Brain microvascular endothelial cell (primary cell): ENCODE measurements around the gene KDM7A.

Experiments used
- DNase-seq: peaks from one replicate; pipeline ENCODE4 v3.0.0-alpha.2; 2020
- H3K27ac ChIP-seq: fragments of 250-450 bp; sonication (Bioruptor Pico); 2 replicates; pipeline ENCODE4 v1.5.1; 2020; ENCODE audit warnings: mild to moderate bottlenecking, moderate library complexity
- H3K27me3 ChIP-seq: fragments of 250-450 bp; sonication (Bioruptor Pico); replicated peaks from 2 replicates; pipeline ENCODE4 v1.5.1; 2020; ENCODE audit warnings: mild to moderate bottlenecking
- H3K36me3 ChIP-seq: fragments of 250-450 bp; sonication (Bioruptor Pico); replicated peaks from 2 replicates; pipeline ENCODE4 v1.5.1; 2020; ENCODE audit warnings: mild to moderate bottlenecking
- H3K4me3 ChIP-seq: 2 replicates; pipeline ENCODE4 v1.5.1; 2011; ENCODE audit warnings: low read depth, mild to moderate bottlenecking, control low read depth, low read length, moderate library complexity
- CTCF ChIP-seq: IDR thresholded peaks from 2 replicates; pipeline ENCODE4 v1.5.1; 2011; ENCODE audit warnings: low read depth, mild to moderate bottlenecking, moderate library complexity, low read length, control low read depth, inconsistent platforms; ENCODE audit errors: missing control alignments
- in situ Hi-C: cut with HindIII; loops from 2 replicates; pipeline ENCODE4 v1.10.0; 2017; ENCODE audit warnings: low sequenced_read_pairs, low pct_ligation_motif_present

Gene KDM7A

GRCh38 chr7:140041659-140042385 is 135.0 kb downstream of the KDM7A start:
- in situ Hi-C loops: no loop called here
- peak; percentile 55 for DNase-seq
- TF ChIP-seq CTCF: no peak
- Histone ChIP-seq H3K27ac (peak overlapping the region; percentile 54), H3K36me3 (peaks cover 5% of the 10 kb centered on the region), H3K4me3 (peak overlapping the region; percentile 3), H3K27me3 (no peaks in the 10 kb centered on the region)

DNA sequence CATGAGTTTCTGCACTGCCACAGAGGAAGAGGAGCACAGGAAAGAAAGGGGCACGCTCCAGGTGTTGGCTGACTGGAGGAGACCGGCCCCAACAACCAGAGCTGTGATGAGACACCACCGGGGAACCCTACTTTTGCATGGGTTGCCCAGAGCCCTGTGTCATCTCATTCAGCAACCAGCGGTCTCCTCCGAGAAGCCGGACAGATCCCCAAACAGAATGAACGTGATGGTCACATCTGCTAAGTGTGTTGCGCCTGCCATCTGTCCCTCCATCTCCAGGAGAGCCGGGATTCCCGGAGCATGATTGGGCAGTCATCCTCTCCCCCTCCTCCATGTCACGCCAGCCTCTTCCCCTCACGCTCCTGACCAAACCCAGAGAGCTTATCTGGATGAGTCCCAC is 136.9 kb downstream of the KDM7A start:
- no peak for DNase-seq
- no peak for TF ChIP-seq CTCF
- no peaks in the 10 kb centered on the region for H3K27me3 ChIP-seq
- in situ Hi-C loops: no loop called here
- H3K36me3 ChIP-seq: peaks cover 5% of the 10 kb centered on the region
- H3K27ac ChIP-seq: no peak overlapping the region
- no peak overlapping the region for H3K4me3 ChIP-seq

DNA sequence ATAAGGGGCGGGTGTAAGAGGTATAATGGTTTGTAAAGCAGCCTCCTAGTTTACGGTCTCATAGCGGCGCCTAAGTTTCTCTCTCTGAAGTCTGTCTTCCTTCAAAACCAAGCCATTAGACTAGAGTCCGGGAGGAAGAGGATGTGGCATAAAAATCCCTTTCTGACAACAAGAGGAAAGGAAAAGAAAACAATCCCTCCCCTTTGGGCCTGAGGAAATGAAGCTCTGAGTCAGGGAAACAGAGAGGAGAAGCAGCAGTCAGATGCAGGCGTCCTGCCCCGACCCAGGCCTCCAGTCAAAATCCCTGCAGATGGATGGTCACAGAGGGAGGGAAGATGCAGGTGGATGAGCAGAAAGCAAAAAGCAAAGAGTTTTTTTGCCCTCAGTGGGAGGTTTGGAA is 137.7 kb downstream of the KDM7A start:
- no peak for TF ChIP-seq CTCF
- no peak overlapping the region for H3K27ac ChIP-seq
- in situ Hi-C loops: no loop called here
- no peaks in the 10 kb centered on the region for H3K27me3 ChIP-seq
- H3K4me3 ChIP-seq: no peak overlapping the region
- DNase-seq: no peak
- peaks cover 5% of the 10 kb centered on the region for H3K36me3 ChIP-seq

DNA sequence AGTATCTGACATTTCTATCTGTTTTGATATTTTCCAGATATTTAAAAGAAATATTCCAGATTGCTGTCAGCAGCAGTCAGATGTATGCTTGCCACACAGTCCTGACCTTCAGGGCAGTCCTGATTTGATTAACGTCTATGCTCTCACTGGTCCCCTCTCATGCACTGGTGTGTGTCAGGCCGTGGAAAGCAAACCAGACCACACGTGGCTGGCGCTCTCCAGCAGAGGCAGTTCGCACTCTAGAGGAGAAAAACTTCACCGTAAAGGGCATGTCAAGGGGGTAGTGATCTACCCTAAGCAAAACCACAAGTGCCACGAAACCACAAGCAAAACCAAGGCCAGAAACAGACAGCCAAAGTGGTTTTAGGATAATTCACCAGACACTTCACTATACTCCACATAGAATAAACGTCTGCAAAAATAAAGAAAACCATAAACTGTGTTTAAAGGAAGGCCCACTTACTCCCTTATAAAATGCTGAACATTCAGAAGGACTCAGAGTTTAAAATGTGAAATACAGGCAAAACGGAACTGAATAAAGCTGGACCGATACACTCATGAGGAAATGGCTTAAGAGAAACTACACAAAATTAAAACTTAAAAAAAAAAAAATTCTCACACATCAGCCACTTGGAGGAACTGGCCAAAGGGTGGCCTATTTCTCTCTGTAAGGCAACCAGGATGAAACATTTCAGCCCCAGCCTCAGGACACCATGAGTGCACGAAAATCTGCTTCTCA is 140.4 kb downstream of the KDM7A start:
- in situ Hi-C loops: no loop called here
- H3K4me3 ChIP-seq: no peak overlapping the region
- no peak for TF ChIP-seq CTCF
- H3K27ac ChIP-seq: no peak overlapping the region
- peaks cover 5% of the 10 kb centered on the region for H3K36me3 ChIP-seq
- no peak for DNase-seq
- no peaks in the 10 kb centered on the region for H3K27me3 ChIP-seq

DNA sequence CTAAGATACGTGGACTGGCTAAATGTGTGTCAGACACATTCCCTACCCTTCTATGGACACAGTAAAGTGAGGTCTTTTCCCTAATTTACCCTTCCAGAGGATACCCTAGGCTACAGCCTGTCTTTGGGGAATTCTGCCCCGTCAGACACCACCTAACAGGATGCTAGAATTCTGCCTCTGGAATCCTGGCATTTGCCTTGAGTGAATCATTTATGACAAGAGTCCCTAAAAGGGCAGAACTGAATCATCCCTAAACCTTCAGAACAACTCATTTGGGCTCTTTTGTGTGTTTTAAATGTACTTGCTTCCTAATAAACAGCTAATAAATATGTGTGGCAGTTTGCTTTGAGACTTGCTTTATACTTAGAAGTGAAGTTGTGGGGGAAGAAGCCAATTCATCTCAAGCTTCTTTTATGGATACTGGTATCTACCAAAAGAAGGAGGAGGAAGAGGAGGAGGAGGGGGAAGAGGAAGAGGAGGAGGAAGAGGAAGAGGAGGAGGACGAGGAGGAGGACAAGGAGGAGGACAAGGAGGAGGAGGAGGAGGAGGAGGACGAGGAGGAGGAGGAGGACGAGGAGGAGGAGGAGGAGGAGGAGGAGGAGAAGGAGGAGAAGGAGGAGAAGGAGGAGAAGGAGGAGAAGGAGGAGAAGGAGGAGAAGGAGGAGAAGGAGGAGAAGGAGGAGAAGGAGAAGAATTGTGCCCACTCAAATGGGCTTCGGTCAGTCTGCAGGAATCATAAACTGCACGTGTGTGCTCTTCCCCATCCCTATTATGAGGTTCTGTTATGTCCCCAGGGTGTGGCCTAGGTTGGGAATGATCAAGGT is 141.2 kb downstream of the KDM7A start:
- in situ Hi-C loops: no loop called here
- Histone ChIP-seq H3K36me3 (peaks cover 5% of the 10 kb centered on the region), H3K4me3 (no peak overlapping the region), H3K27me3 (no peaks in the 10 kb centered on the region), H3K27ac (no peak overlapping the region)
- peak; percentile 53 for DNase-seq
- TF ChIP-seq CTCF: no peak
